SJSA1 (cell line): ENCODE data around the gene RBM28. TPM values are rescaled to one million over a fixed set of nuclear protein-coding genes. Genes with fewer than 3 reads are reported as not detected.

ENCODE experiments used
- DNase-seq, 2 experiments: peaks; one replicate each; pipeline ENCODE4 v3.0.0-alpha.2; 2015 to 2020; ENCODE audit warnings: low spot score in 2 of 2, low read depth in 1 of 2
- H3K27ac ChIP-seq: fragments of 250-450 bp; sonication (Bioruptor Pico); 2 replicates; pipeline ENCODE4 v1.5.1; 2020; ENCODE audit warnings: mild to moderate bottlenecking, moderate library complexity
- H3K27me3 ChIP-seq: fragments of 250-450 bp; sonication (Bioruptor Pico); replicated peaks from 2 replicates; pipeline ENCODE4 v1.5.1; 2020; ENCODE audit warnings: mild to moderate bottlenecking, moderate library complexity
- H3K36me3 ChIP-seq: fragments of 250-450 bp; sonication (Bioruptor Pico); 2 replicates; pipeline ENCODE4 v1.5.1; 2020; ENCODE audit warnings: mild to moderate bottlenecking
- H3K4me1 ChIP-seq: fragments of 250-450 bp; sonication (Bioruptor Pico); replicated peaks from 2 replicates; pipeline ENCODE4 v1.6.1; 2021; ENCODE audit warnings: mild to moderate bottlenecking
- H3K4me3 ChIP-seq: fragments of 250-450 bp; sonication (Bioruptor Pico); 2 replicates; pipeline ENCODE4 v1.5.1; 2020; ENCODE audit warnings: mild to moderate bottlenecking
- H3K9me3 ChIP-seq: fragments of 250-450 bp; sonication (Bioruptor Pico); replicated peaks from 2 replicates; pipeline ENCODE4 v1.5.1; 2020; ENCODE audit warnings: mild to moderate bottlenecking
- total RNA-seq: library from RNA; depleted of rRNA; stranded (reverse); fragments of >200 nt; shearing (Covaris generic); gene quantifications from 2 replicates; pipeline ENCODE4 v1.2.3, GENCODE V29; 2014; rRNA removed

The RBM28 gene
- total RNA-seq, 1 experiment from 2014 or later = 21.4 TPM

GRCh38 chr7:128263420-128263819 lies 80.3 kb downstream of the RBM28 start:
- H3K36me3 ChIP-seq = no peaks in the 10 kb centered on the region
- H3K27me3 ChIP-seq = peaks cover 6% of the 10 kb centered on the region
- H3K4me1 ChIP-seq = no peaks in the 10 kb centered on the region
- H3K4me3 ChIP-seq = no peak overlapping the region
- H3K9me3 ChIP-seq = no peaks in the 10 kb centered on the region
- H3K27ac ChIP-seq = no peak overlapping the region
- DNase-seq = no peak

GRCh38 chr7:128262273-128263028 lies 81.3 kb downstream of the RBM28 start:
- DNase-seq = no peak
- Histone ChIP-seq H3K4me1 (no peaks in the 10 kb centered on the region), H3K36me3 (no peaks in the 10 kb centered on the region), H3K27me3 (peaks cover 3% of the 10 kb centered on the region), H3K9me3 (no peaks in the 10 kb centered on the region), H3K27ac (no peak overlapping the region), H3K4me3 (no peak overlapping the region)

- no peaks in the 10 kb centered on the region for H3K36me3 ChIP-seq
- no peak for DNase-seq
- no peak overlapping the region for H3K4me3 ChIP-seq
- H3K27ac ChIP-seq = no peak overlapping the region
- no peaks in the 10 kb centered on the region for H3K27me3 ChIP-seq
- no peaks in the 10 kb centered on the region for H3K4me1 ChIP-seq
- no peaks in the 10 kb centered on the region for H3K9me3 ChIP-seq
Measured at GRCh38 chr7:128260069-128260795, 83.5 kb downstream of the RBM28 start.

- Histone ChIP-seq H3K9me3 (no peaks in the 10 kb centered on the region), H3K27ac (no peak overlapping the region), H3K4me3 (no peak overlapping the region), H3K4me1 (no peaks in the 10 kb centered on the region), H3K27me3 (no peaks in the 10 kb centered on the region), H3K36me3 (no peaks in the 10 kb centered on the region)
- DNase-seq = no peak
Measured at GRCh38 chr7:128259131-128260061, 84.3 kb downstream of the RBM28 start.

GRCh38 chr7:128257458-128257857 lies 86.2 kb downstream of the RBM28 start:
- Histone ChIP-seq H3K36me3 (no peaks in the 10 kb centered on the region), H3K27ac (no peak overlapping the region), H3K27me3 (no peaks in the 10 kb centered on the region), H3K4me3 (no peak overlapping the region), H3K4me1 (no peaks in the 10 kb centered on the region), H3K9me3 (no peaks in the 10 kb centered on the region)
- DNase-seq = no peak

- Histone ChIP-seq H3K36me3 (no peaks in the 10 kb centered on the region), H3K9me3 (no peaks in the 10 kb centered on the region), H3K4me1 (no peaks in the 10 kb centered on the region), H3K27me3 (no peaks in the 10 kb centered on the region), H3K4me3 (no peak overlapping the region), H3K27ac (no peak overlapping the region)
- DNase-seq = no peak
Measured at GRCh38 chr7:128255271-128255670, 88.4 kb downstream of the RBM28 start.

GRCh38 chr7:128254470-128254869 lies 89.2 kb downstream of the RBM28 start:
- Histone ChIP-seq H3K27ac (no peak overlapping the region), H3K36me3 (no peaks in the 10 kb centered on the region), H3K4me3 (no peak overlapping the region), H3K9me3 (no peaks in the 10 kb centered on the region), H3K4me1 (no peaks in the 10 kb centered on the region), H3K27me3 (no peaks in the 10 kb centered on the region)
- no peak for DNase-seq

- no peaks in the 10 kb centered on the region for H3K36me3 ChIP-seq
- no peaks in the 10 kb centered on the region for H3K9me3 ChIP-seq
- no peaks in the 10 kb centered on the region for H3K27me3 ChIP-seq
- no peak overlapping the region for H3K27ac ChIP-seq
- no peak overlapping the region for H3K4me3 ChIP-seq
- H3K4me1 ChIP-seq = no peaks in the 10 kb centered on the region
- no peak for DNase-seq
Measured at GRCh38 chr7:128253701-128254100, 90.0 kb downstream of the RBM28 start.

GRCh38 chr7:128251337-128251736 lies 92.4 kb downstream of the RBM28 start:
- Histone ChIP-seq H3K4me1 (no peaks in the 10 kb centered on the region), H3K4me3 (no peak overlapping the region), H3K27me3 (no peaks in the 10 kb centered on the region), H3K9me3 (no peaks in the 10 kb centered on the region), H3K27ac (no peak overlapping the region), H3K36me3 (no peaks in the 10 kb centered on the region)
- DNase-seq = no peak

Other genes with a start within 250 kb of the RBM28 start
- not detected in 2 replicates for gene LEP, start 102.6 kb downstream of the RBM28 start, total RNA-seq
- not detected in 2 replicates for gene PRRT4, start 17.8 kb upstream of the RBM28 start, total RNA-seq
- 53.6 and 54.0 TPM in 2 replicates for gene IMPDH1, start 66.1 kb upstream of the RBM28 start, total RNA-seq
- 7.7 and 10.7 TPM in 2 replicates for gene HILPDA, start 112.0 kb upstream of the RBM28 start, total RNA-seq
- 24.9 and 37.2 TPM in 2 replicates for gene METTL2B, start 132.8 kb upstream of the RBM28 start, total RNA-seq